ENCODE data around the gene MC4R. TPM values are rescaled to one million over a fixed set of nuclear protein-coding genes. Genes with fewer than 3 reads are reported as not detected.
"Not testable (repeated sequence)": the region's sequence is repeated elsewhere in the genome, so short reads cannot be mapped to it uniquely, and the experiment has no call there.

The MC4R gene
- not detected for total RNA-seq

GRCh38 chr18:60372596-60372995 is at the start of gene MC4R:
Gene MC4R, minus strand, starts transcription at chr18:60372775. Its CDS starts 426 bp downstream, at chr18:60372349.
- H3K9me3 Mint-ChIP-seq = no peaks in the 10 kb centered on the region
- H3K27ac Mint-ChIP-seq = no peak within 1 kb of the TSS
- no peak for ATAC-seq (replicated peaks in 1 of 2)
- DNase-seq = no peak
- no peaks in the 10 kb centered on the region for H3K36me3 Mint-ChIP-seq (ENCODE audit: insufficient read depth in 2 of 2)
- H3K4me1 Mint-ChIP-seq (ENCODE audit: low read depth) = no peaks in the 10 kb centered on the region
- H3K4me3 Mint-ChIP-seq = no peak within 1 kb of the TSS
- no peaks in the 10 kb centered on the region for H3K27me3 Mint-ChIP-seq (ENCODE audit: low read depth)

- not testable (repeated sequence) for H3K4me3 Mint-ChIP-seq; H3K27ac Mint-ChIP-seq; DNase-seq; H3K36me3 Mint-ChIP-seq (ENCODE audit: insufficient read depth in 2 of 2); H3K4me1 Mint-ChIP-seq (ENCODE audit: low read depth); H3K27me3 Mint-ChIP-seq (ENCODE audit: low read depth); ATAC-seq (replicated peaks in 1 of 2); H3K9me3 Mint-ChIP-seq
Measured at GRCh38 chr18:60422306-60422705, 49.7 kb upstream of the MC4R start.

- no peaks in the 10 kb centered on the region for H3K36me3 Mint-ChIP-seq (ENCODE audit: insufficient read depth in 2 of 2)
- no peak overlapping the region for H3K4me3 Mint-ChIP-seq
- DNase-seq = no peak
- no peak overlapping the region for H3K27ac Mint-ChIP-seq
- H3K27me3 Mint-ChIP-seq (ENCODE audit: low read depth) = no peaks in the 10 kb centered on the region
- H3K9me3 Mint-ChIP-seq = peaks cover 0 to 4% of the 10 kb centered on the region in 2 donors
- no peak for ATAC-seq (replicated peaks in 1 of 2)
- H3K4me1 Mint-ChIP-seq (ENCODE audit: low read depth) = no peaks in the 10 kb centered on the region
Measured at GRCh38 chr18:60421356-60422118, 49.0 kb upstream of the MC4R start.

GRCh38 chr18:60417946-60418345 is 45.4 kb upstream of the MC4R start:
- Mint-ChIP-seq H3K4me3 (no peak overlapping the region), H3K4me1 (ENCODE audit: low read depth) (no peaks in the 10 kb centered on the region), H3K27me3 (ENCODE audit: low read depth) (no peaks in the 10 kb centered on the region), H3K36me3 (ENCODE audit: insufficient read depth in 2 of 2) (no peaks in the 10 kb centered on the region), H3K27ac (no peak overlapping the region), H3K9me3 (peaks cover 0 to 4% of the 10 kb centered on the region in 2 donors)
- DNase-seq (no peak), ATAC-seq (replicated peaks in 1 of 2) (no peak)

GRCh38 chr18:60413944-60414547 is 41.5 kb upstream of the MC4R start:
- Mint-ChIP-seq H3K9me3 (no peaks in the 10 kb centered on the region), H3K4me1 (ENCODE audit: low read depth) (no peaks in the 10 kb centered on the region), H3K4me3 (no peak overlapping the region), H3K27ac (no peak overlapping the region), H3K27me3 (ENCODE audit: low read depth) (no peaks in the 10 kb centered on the region), H3K36me3 (ENCODE audit: insufficient read depth in 2 of 2) (no peaks in the 10 kb centered on the region)
- no peak for ATAC-seq (replicated peaks in 1 of 2)
- DNase-seq = no peak

- no peaks in the 10 kb centered on the region for H3K9me3 Mint-ChIP-seq
- no peaks in the 10 kb centered on the region for H3K36me3 Mint-ChIP-seq (ENCODE audit: insufficient read depth in 2 of 2)
- ATAC-seq (replicated peaks in 1 of 2) = no peak
- no peaks in the 10 kb centered on the region for H3K4me1 Mint-ChIP-seq (ENCODE audit: low read depth)
- DNase-seq = no peak
- H3K4me3 Mint-ChIP-seq = no peak overlapping the region
- H3K27ac Mint-ChIP-seq = no peak overlapping the region
- H3K27me3 Mint-ChIP-seq (ENCODE audit: low read depth) = no peaks in the 10 kb centered on the region
Measured at GRCh38 chr18:60411715-60412114, 39.1 kb upstream of the MC4R start.

- no peaks in the 10 kb centered on the region for H3K27me3 Mint-ChIP-seq (ENCODE audit: low read depth)
- no peaks in the 10 kb centered on the region for H3K36me3 Mint-ChIP-seq (ENCODE audit: insufficient read depth in 2 of 2)
Measured at GRCh38 chr18:60406721-60407120, 34.1 kb upstream of the MC4R start.

GRCh38 chr18:60404486-60405085 is 32.0 kb upstream of the MC4R start:
- H3K4me3 Mint-ChIP-seq = no peak overlapping the region
- no peak for ATAC-seq (replicated peaks in 1 of 2)
- H3K9me3 Mint-ChIP-seq = peaks cover 0 to 5% of the 10 kb centered on the region in 2 donors
- H3K27ac Mint-ChIP-seq = no peak overlapping the region
- H3K4me1 Mint-ChIP-seq (ENCODE audit: low read depth) = no peaks in the 10 kb centered on the region
- H3K36me3 Mint-ChIP-seq (ENCODE audit: insufficient read depth in 2 of 2) = no peaks in the 10 kb centered on the region
- DNase-seq = no peak
- no peaks in the 10 kb centered on the region for H3K27me3 Mint-ChIP-seq (ENCODE audit: low read depth)

More at GRCh38 chr18:60406721-60407120, 34.1 kb upstream of the MC4R start:
- ATAC-seq (replicated peaks in 1 of 2) (no peak), DNase-seq (no peak)
- H3K9me3 Mint-ChIP-seq = peaks cover 0 to 2% of the 10 kb centered on the region in 2 donors
- H3K27ac Mint-ChIP-seq = no peak overlapping the region
- H3K4me3 Mint-ChIP-seq = no peak overlapping the region
- H3K4me1 Mint-ChIP-seq (ENCODE audit: low read depth) = no peaks in the 10 kb centered on the region

GRCh38 chr18:60401346-60401745 is 28.8 kb upstream of the MC4R start:
- ATAC-seq (replicated peaks in 1 of 2) = no peak
- no peaks in the 10 kb centered on the region for H3K27me3 Mint-ChIP-seq (ENCODE audit: low read depth)
- no peak overlapping the region for H3K27ac Mint-ChIP-seq
- H3K36me3 Mint-ChIP-seq (ENCODE audit: insufficient read depth in 2 of 2) = no peaks in the 10 kb centered on the region
- H3K4me3 Mint-ChIP-seq = no peak overlapping the region
- peaks cover 3 to 7% of the 10 kb centered on the region in 2 donors for H3K9me3 Mint-ChIP-seq
- no peaks in the 10 kb centered on the region for H3K4me1 Mint-ChIP-seq (ENCODE audit: low read depth)
- no peak for DNase-seq

- DNase-seq (no peak), ATAC-seq (replicated peaks in 1 of 2) (no peak)
- H3K27me3 Mint-ChIP-seq (ENCODE audit: low read depth) = no peaks in the 10 kb centered on the region
- no peaks in the 10 kb centered on the region for H3K9me3 Mint-ChIP-seq
- H3K4me1 Mint-ChIP-seq (ENCODE audit: low read depth) = no peaks in the 10 kb centered on the region
- no peak overlapping the region for H3K4me3 Mint-ChIP-seq
- H3K27ac Mint-ChIP-seq = no peak overlapping the region
- no peaks in the 10 kb centered on the region for H3K36me3 Mint-ChIP-seq (ENCODE audit: insufficient read depth in 2 of 2)
Measured at GRCh38 chr18:60391571-60392226, 19.1 kb upstream of the MC4R start.

- DNase-seq (no peak), ATAC-seq (replicated peaks in 1 of 2) (no peak)
- no peak overlapping the region for H3K4me3 Mint-ChIP-seq
- no peaks in the 10 kb centered on the region for H3K36me3 Mint-ChIP-seq (ENCODE audit: insufficient read depth in 2 of 2)
- no peak overlapping the region for H3K27ac Mint-ChIP-seq
- H3K9me3 Mint-ChIP-seq = no peaks in the 10 kb centered on the region
- H3K4me1 Mint-ChIP-seq (ENCODE audit: low read depth) = no peaks in the 10 kb centered on the region
- no peaks in the 10 kb centered on the region for H3K27me3 Mint-ChIP-seq (ENCODE audit: low read depth)
Measured at GRCh38 chr18:60389314-60389713, 16.7 kb upstream of the MC4R start.

GRCh38 chr18:60385693-60386092 is 13.1 kb upstream of the MC4R start:
- Mint-ChIP-seq H3K27ac (no peak overlapping the region), H3K9me3 (no peaks in the 10 kb centered on the region), H3K4me1 (ENCODE audit: low read depth) (no peaks in the 10 kb centered on the region), H3K27me3 (ENCODE audit: low read depth) (no peaks in the 10 kb centered on the region), H3K4me3 (no peak overlapping the region), H3K36me3 (ENCODE audit: insufficient read depth in 2 of 2) (no peaks in the 10 kb centered on the region)
- no peak for ATAC-seq (replicated peaks in 1 of 2)
- no peak for DNase-seq

- H3K9me3 Mint-ChIP-seq = peaks cover 0 to 2% of the 10 kb centered on the region in 2 donors
- no peaks in the 10 kb centered on the region for H3K36me3 Mint-ChIP-seq (ENCODE audit: insufficient read depth in 2 of 2)
- no peak overlapping the region for H3K4me3 Mint-ChIP-seq
- DNase-seq = no peak
- no peak overlapping the region for H3K27ac Mint-ChIP-seq
- no peaks in the 10 kb centered on the region for H3K27me3 Mint-ChIP-seq (ENCODE audit: low read depth)
- ATAC-seq (replicated peaks in 1 of 2) = no peak
- no peaks in the 10 kb centered on the region for H3K4me1 Mint-ChIP-seq (ENCODE audit: low read depth)
Measured at GRCh38 chr18:60383893-60384292, 11.3 kb upstream of the MC4R start.

Data from activated T-cell treated with anti-CD3 and anti-CD28 coated beads, Interleukin-2, amount 50 U/mL, for 72 hours (primary cell).